OCI-LY7 (cell line): ENCODE measurements around the gene SLC9C1. TPM values are rescaled to one million over a fixed set of nuclear protein-coding genes. Genes with fewer than 3 reads are reported as not detected.

Source experiments
- BruUV-seq: library from RNA; stranded (reverse); fragments of 400-500 nt; replicated peaks from 2 replicates; lab custom pipeline; 2021; lab: Mats Ljungman, UMichigan
- CTCF ChIA-PET: fragments of 300-600 bp; sonication (Branson Sonifier 250); formaldehyde crosslinking; loops from one replicate; lab custom pipeline; 2022; ENCODE audit warnings: antibody characterized with exemption; ENCODE audit not compliant: unreplicated experiment; lab: Charles Lee
- POLR2A ChIA-PET: fragments of 300-600 bp; sonication (Branson Sonifier 250); formaldehyde crosslinking; loops from one replicate; lab custom pipeline; 2022; ENCODE audit warnings: antibody characterized with exemption; lab: Charles Lee
- DNase-seq: peaks from one replicate; pipeline ENCODE4 v3.0.0-alpha.2; 2015; ENCODE audit warnings: low spot score
- H2AFZ ChIP-seq: fragments of 200-600 bp; sonication (generic), shearing (Covaris generic); 2 replicates; pipeline ENCODE4 v1.6.1; 2014; ENCODE audit warnings: mild to moderate bottlenecking, antibody characterized with exemption, low read length, moderate library complexity
- H3K27ac ChIP-seq: fragments of 200-600 bp; sonication (generic); 2 replicates; pipeline ENCODE4 v1.5.1; 2014; ENCODE audit warnings: mixed run types, low read depth, mild to moderate bottlenecking, moderate library complexity, low read length, inconsistent platforms; ENCODE audit not compliant: poor library complexity, severe bottlenecking
- H3K36me3 ChIP-seq: fragments of 200-600 bp; sonication (generic); 2 replicates; pipeline ENCODE4 v1.6.1; 2014; ENCODE audit warnings: mild to moderate bottlenecking, antibody characterized with exemption, low read length, moderate library complexity, mixed read lengths; ENCODE audit not compliant: insufficient read depth
- H3K4me1 ChIP-seq: fragments of 200-600 bp; sonication (generic); 2 replicates; pipeline ENCODE4 v1.5.1; 2014; ENCODE audit warnings: mild to moderate bottlenecking, low read length; ENCODE audit not compliant: insufficient read depth, poor library complexity, severe bottlenecking
- H3K4me2 ChIP-seq: fragments of 200-600 bp; sonication (generic); 2 replicates; pipeline ENCODE4 v1.6.1; 2014; ENCODE audit warnings: mild to moderate bottlenecking, low read length
- H3K4me3 ChIP-seq: fragments of 200-600 bp; sonication (generic); 2 replicates; pipeline ENCODE4 v1.5.1; 2014; ENCODE audit warnings: mild to moderate bottlenecking, low read depth, low read length; ENCODE audit not compliant: poor library complexity, severe bottlenecking
- H3K79me2 ChIP-seq: fragments of 200-600 bp; sonication (generic); 2 replicates; pipeline ENCODE4 v1.6.1; 2016; ENCODE audit warnings: low read depth, mild to moderate bottlenecking, low read length, moderate library complexity, mixed read lengths; ENCODE audit not compliant: insufficient read depth
- H3K9me2 ChIP-seq: fragments of 200-600 bp; sonication (generic); 2 replicates; pipeline ENCODE4 v1.6.1; 2016; ENCODE audit warnings: mild to moderate bottlenecking, low read length, mixed read lengths; ENCODE audit not compliant: insufficient read depth
- H3K9me3 ChIP-seq: fragments of 200-600 bp; sonication (generic); 2 replicates; pipeline ENCODE4 v1.6.1; 2014; ENCODE audit warnings: mild to moderate bottlenecking, mixed run types, low read length, mixed read lengths
- H4K20me1 ChIP-seq: fragments of 200-600 bp; sonication (generic); 2 replicates; pipeline ENCODE4 v1.6.1; 2014; ENCODE audit warnings: mild to moderate bottlenecking, antibody characterized with exemption, low read length, moderate library complexity, mixed read lengths; ENCODE audit not compliant: insufficient read depth
- EZH2phosphoT487 ChIP-seq: fragments of 200-600 bp; sonication (generic); IDR thresholded peaks from 2 replicates; pipeline ENCODE4 v1.6.1; 2018; ENCODE audit warnings: low read depth, borderline replicate concordance, mild to moderate bottlenecking, mixed run types, antibody characterized with exemption, low read length, moderate library complexity, mixed read lengths
- intact Hi-C: fragments of 100-400 bp; cut with micrococcal nuclease; formaldehyde crosslinking; loops from one replicate; pipeline ENCODE4 v1.10.0; 2022; ENCODE audit not compliant: unreplicated experiment
- total RNA-seq, 2 experiments: library from RNA; depleted of rRNA in 1 of 2; stranded (reverse); fragments of >200 nt in 1 of 2; shearing (Covaris generic) in 1 of 2; gene quantifications; 2 replicates each; pipeline ENCODE4 v1.2.3, GENCODE V29; 2014 to 2022
- TF ChIP-seq, protein P1 (sequence below): fragments of 200-600 bp; sonication (generic); conservative IDR thresholded peaks from 2 replicates; pipeline ENCODE4 v1.5.1; 2014; ENCODE audit warnings: mild to moderate bottlenecking, antibody characterized with exemption, low read length, moderate library complexity, mixed read lengths

Gene SLC9C1
- total RNA-seq, 2 experiments from 2014 or later: not detected

DNA sequence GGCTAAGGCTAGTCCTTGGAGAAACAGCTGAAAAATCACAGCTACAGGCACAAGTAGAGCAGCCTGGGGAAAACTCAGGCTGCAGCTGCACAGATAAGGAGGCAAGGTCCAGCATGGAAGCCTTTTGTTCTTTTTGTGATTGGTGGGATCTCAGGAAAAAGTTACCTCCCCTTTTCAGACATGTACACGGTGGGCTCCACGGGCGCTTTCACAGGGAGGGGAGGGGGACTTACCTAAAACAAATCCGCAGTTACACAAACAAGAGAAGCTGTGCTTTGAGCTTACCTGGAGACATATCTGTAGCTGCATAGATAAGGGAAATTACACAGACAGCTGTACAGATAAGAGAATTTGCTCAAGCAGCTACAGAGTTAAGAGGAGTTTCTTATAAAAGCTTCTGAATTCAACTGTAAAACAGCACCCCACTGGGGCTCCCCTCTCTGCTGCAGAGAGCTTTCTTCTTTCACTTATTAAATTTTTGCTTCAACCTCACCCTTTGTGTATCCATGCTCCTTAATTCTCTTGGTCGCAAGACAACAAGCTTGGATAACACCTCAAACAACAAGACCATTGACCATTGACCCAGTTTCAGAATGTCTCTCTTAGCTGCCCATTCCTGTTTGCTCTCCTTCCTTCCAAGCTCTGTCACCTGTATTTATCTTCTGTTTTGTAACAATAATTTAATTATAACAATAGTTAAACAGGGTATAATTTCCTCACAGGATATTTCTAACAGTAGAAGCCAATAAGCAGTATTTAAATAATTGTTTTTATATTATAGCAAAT lies 28.0 kb upstream of the SLC9C1 start:
- CTCF ChIA-PET: interaction anchor here (1.1 kb wide), 1 partner anchor 17 kb away, joined by 4 read pairs; no protein-coding TSS in a partner anchor
- intact Hi-C loops: no loop called here
- TF ChIP-seq EZH2phosphoT487: no peak
- TF ChIP-seq, protein P1, sequence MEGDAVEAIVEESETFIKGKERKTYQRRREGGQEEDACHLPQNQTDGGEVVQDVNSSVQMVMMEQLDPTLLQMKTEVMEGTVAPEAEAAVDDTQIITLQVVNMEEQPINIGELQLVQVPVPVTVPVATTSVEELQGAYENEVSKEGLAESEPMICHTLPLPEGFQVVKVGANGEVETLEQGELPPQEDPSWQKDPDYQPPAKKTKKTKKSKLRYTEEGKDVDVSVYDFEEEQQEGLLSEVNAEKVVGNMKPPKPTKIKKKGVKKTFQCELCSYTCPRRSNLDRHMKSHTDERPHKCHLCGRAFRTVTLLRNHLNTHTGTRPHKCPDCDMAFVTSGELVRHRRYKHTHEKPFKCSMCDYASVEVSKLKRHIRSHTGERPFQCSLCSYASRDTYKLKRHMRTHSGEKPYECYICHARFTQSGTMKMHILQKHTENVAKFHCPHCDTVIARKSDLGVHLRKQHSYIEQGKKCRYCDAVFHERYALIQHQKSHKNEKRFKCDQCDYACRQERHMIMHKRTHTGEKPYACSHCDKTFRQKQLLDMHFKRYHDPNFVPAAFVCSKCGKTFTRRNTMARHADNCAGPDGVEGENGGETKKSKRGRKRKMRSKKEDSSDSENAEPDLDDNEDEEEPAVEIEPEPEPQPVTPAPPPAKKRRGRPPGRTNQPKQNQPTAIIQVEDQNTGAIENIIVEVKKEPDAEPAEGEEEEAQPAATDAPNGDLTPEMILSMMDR: no peak
- Histone ChIP-seq H3K4me3 (no peak overlapping the region), H3K27ac (no peak overlapping the region), H4K20me1 (no peaks in the 10 kb centered on the region), H3K4me1 (peaks cover 5% of the 10 kb centered on the region), H3K9me3 (peaks cover 4% of the 10 kb centered on the region; the same call in 1 of the 2 replicates), H3K36me3 (no peaks in the 10 kb centered on the region; the same call in 1 of the 2 replicates), H2AFZ (no peak overlapping the region), H3K4me2 (no peak overlapping the region), H3K9me2 (no peaks in the 10 kb centered on the region), H3K79me2 (no peaks in the 10 kb centered on the region)
- BruUV-seq: no TSS peak
- POLR2A ChIA-PET: interaction anchor here (0.6 to 3.2 kb wide), 9 partner anchors 14 to 223 kb away, joined by 3 to 15 read pairs (median 3); no protein-coding TSS in a partner anchor
- no peak for DNase-seq

DNA sequence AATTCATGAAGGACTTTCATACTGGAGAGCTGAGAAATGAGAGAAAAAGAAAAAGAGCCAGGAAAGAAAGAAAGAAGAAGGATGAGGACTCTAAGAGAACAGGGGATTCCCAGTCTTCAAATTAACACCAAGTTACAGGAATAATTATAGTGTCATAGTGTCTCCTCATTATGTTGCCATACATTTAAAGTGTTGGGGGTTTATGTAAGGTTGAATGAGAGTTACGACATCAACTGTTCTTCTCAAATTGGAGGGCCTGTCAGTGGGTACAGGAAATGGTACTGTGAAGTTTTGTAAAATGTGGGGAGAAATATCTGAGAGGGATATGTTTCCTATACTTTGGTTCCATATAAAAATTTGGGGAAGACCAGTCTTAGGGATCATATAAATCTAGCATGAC lies 26.7 kb upstream of the SLC9C1 start:
- Histone ChIP-seq H4K20me1 (no peaks in the 10 kb centered on the region), H3K36me3 (peaks cover 3% of the 10 kb centered on the region; the same call in 1 of the 2 replicates), H3K79me2 (no peaks in the 10 kb centered on the region), H3K4me3 (no peak overlapping the region), H3K4me1 (no peaks in the 10 kb centered on the region), H3K27ac (no peak overlapping the region), H3K9me2 (no peaks in the 10 kb centered on the region), H2AFZ (no peak overlapping the region), H3K9me3 (peaks cover 14% of the 10 kb centered on the region; the same call in 1 of the 2 replicates), H3K4me2 (no peak overlapping the region)
- no peak for TF ChIP-seq EZH2phosphoT487
- TF ChIP-seq, protein P1: no peak
- intact Hi-C loops: no loop called here
- DNase-seq: no peak
- ChIA-PET CTCF (no interaction called here), POLR2A (interaction anchor here (0.6 to 3.2 kb wide), 2 partner anchors 16 to 213 kb away, joined by 4 to 15 read pairs; no protein-coding TSS in a partner anchor)
- BruUV-seq: no TSS peak
